Heart left ventricle (tissue), 16 donors: ENCODE data around the gene C2orf76. TPM values are rescaled to one million over a fixed set of nuclear protein-coding genes. Genes with fewer than 3 reads are reported as not detected.

Experiments
- ATAC-seq, 4 donors: fragments of 200-7000 bp; cut with Tn5 transposase; one replicate each; pipeline ENCODE4 v1.9.1; 2020 to 2022; ENCODE audit warnings: moderate library complexity in 4 of 4, mild to moderate bottlenecking in 3 of 4, moderate number of reproducible peaks in 1 of 4
- DNase-seq, 5 donors: peaks; one replicate each; pipeline ENCODE4 v3.0.0-alpha.2; 2020
- H3K27ac ChIP-seq, 12 donors: fragments of 200-600 bp; sonication (generic) in 4 of 12; one replicate each; pipeline versions ENCODE4 v1.5.0 to v1.8.0; 2016 to 2022; ENCODE audit warnings: mild to moderate bottlenecking in 2 of 12
- H3K27me3 ChIP-seq, 9 donors: fragments of 200-600 bp; sonication (generic) in 2 of 9; one replicate each; pipeline versions ENCODE4 v1.5.1 to v1.8.0; 2016 to 2022; ENCODE audit warnings: mild to moderate bottlenecking in 3 of 9
- H3K36me3 ChIP-seq, 9 donors: fragments of 200-600 bp; sonication (generic) in 2 of 9; one replicate each; pipeline versions ENCODE4 v1.5.0 to v1.8.0; 2018 to 2022; ENCODE audit warnings: mild to moderate bottlenecking in 2 of 9
- H3K4me1 ChIP-seq, 12 donors: fragments of 200-600 bp; sonication (generic) in 4 of 12; one replicate each; pipeline versions ENCODE4 v1.5.0 to v1.8.0; 2016 to 2022; ENCODE audit warnings: mild to moderate bottlenecking in 3 of 12
- H3K4me3 ChIP-seq, 12 donors: fragments of 200-600 bp; sonication (generic) in 4 of 12; one replicate each; pipeline versions ENCODE4 v1.5.0 to v1.8.0; 2017 to 2022; ENCODE audit warnings: mild to moderate bottlenecking in 9 of 12, moderate library complexity in 4 of 12
- H3K9me3 ChIP-seq, 12 donors: fragments of 200-600 bp; sonication (generic) in 4 of 12; one replicate each; pipeline versions ENCODE4 v1.5.0 to v1.8.0; 2016 to 2022; ENCODE audit warnings: mild to moderate bottlenecking in 1 of 12
- POLR2A ChIP-seq, 2 donors: fragments of 450-650 bp; IDR thresholded peaks; one replicate each; pipeline ENCODE4 v1.6.1; 2017; ENCODE audit warnings: antibody characterized with exemption in 2 of 2, mild to moderate bottlenecking in 2 of 2, moderate library complexity in 2 of 2
- WGBS, 4 donors: extraction: QIAGEN DNeasy Blood & Tissue Kit in 2 of 4; methylation state at CpG; one replicate each; pipeline versions ENCODE4 v1.1.5 to v1.1.7; 2013 to 2018; 5-methylcytosine and 5-hydroxymethylcytosine counted together
- intact Hi-C, 10 donors: fragments of 100-400 bp; cut with DNase I; formaldehyde crosslinking; loops; one replicate each; pipeline versions ENCODE4 v1.11.1 to v1.14.2; 2022
- polyA plus RNA-seq, 2 donors: library from polyadenylated mRNA; stranded (reverse); fragments of 200-250 nt; gene quantifications; one replicate each; pipeline ENCODE4 v1.2.3, GENCODE V29; 2013
- total RNA-seq, 9 donors: library from RNA; depleted of rRNA in 2 of 9; stranded (reverse); fragments of >200 nt in 2 of 9; fragmentation: NEBNext Ultra II Directional in 3 of 9; extraction: Animal tissue kit (Norgen Biotek cat#: 25700) in 3 of 9; gene quantifications; one replicate each; pipeline versions ENCODE4 v1.1.0 to v1.2.4, GENCODE V29; 2016 to 2023
- TF ChIP-seq, protein P1 (sequence below), 12 donors: fragments of 200-600 bp; sonication (generic) in 4 of 12; IDR thresholded peaks; one replicate each; pipeline versions ENCODE4 v1.5.0 to v1.8.0; 2018 to 2022; ENCODE audit warnings: antibody characterized with exemption in 12 of 12, mild to moderate bottlenecking in 5 of 12
- donor health status: ischemic (EF 13 %, LVEDD 7.1; RV severe dilation, severe dysfunction).
- donor health status: healthy with polysubstance abuse.
- donor health status: DM: no; HTN: yes; CAD: no.
- donor health status: DM: no; HTN: no; CAD: no.
- donor health status: ischemic (EF 25% LVEDD 6.9; RV normal size, moderate dysfunction).
- donor health status: ischemic (EF 25% LVEDD 5.7; RV mildly dilated, moderate dysfunction).
- donor health status: healthy.
- donor health status: DM: yes; HTN: yes; CAD: no.
- donor health status: ischemic (EF 35%, LVEDD 5.7; RV mildly dilated, moderate dysfunction).
- donor health status: nonischemic (EF 11% LVEDD 7.7; RV severe dilation, severe dysfunction).
- donor health status: DM: yes; HTN: yes; CAD: no.
- donor health status: PGD.
- donor health status: ischemic (EF 29% LVEDD 5.4; RV normal size, mild dysfunction).
- donor health status: nonischemic (EF 23%, LVEDD 6.1; RV moderate dilation, normal function).

Gene C2orf76
- total and polyA plus RNA-seq, 11 donors, result 1.7 to 13.8 (median 9.0) TPM

DNA sequence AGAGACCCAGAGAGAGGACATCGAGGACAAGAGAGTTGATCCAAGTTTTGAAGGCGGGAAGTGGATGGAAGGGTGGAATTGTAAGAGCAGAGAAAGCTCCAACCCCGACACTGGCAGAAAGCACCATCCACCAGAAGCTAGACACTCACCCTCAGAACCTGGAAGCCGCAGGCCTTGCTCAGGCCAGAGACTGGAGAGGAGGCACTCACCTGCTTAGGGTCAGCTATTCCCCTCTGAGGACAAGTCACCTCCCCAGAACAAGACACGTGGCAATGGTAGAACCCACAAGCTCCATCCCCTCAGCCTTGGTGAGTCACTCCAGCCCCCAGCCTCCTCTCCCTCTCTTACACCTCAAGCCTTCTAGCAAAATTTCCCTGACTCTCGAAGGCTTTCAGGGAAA, 78.1 kb downstream of the C2orf76 start:
- WGBS, 4 donors, result 88 to 95% (median 91%) methylated on average over 6 of the region's 6 CpGs
- Histone ChIP-seq H3K4me1 (peaks cover 0 to 18% (median 2%) of the 10 kb centered on the region in 12 donors), H3K4me3 (no peak overlapping the region), H3K9me3 (no peaks in the 10 kb centered on the region), H3K27ac (no peak overlapping the region), H3K36me3 (no peaks in the 10 kb centered on the region), H3K27me3 (no peaks in the 10 kb centered on the region)
- TF ChIP-seq POLR2A (IDR thresholded peaks at IDR 0.05), result no peak
- TF ChIP-seq, protein P1, sequence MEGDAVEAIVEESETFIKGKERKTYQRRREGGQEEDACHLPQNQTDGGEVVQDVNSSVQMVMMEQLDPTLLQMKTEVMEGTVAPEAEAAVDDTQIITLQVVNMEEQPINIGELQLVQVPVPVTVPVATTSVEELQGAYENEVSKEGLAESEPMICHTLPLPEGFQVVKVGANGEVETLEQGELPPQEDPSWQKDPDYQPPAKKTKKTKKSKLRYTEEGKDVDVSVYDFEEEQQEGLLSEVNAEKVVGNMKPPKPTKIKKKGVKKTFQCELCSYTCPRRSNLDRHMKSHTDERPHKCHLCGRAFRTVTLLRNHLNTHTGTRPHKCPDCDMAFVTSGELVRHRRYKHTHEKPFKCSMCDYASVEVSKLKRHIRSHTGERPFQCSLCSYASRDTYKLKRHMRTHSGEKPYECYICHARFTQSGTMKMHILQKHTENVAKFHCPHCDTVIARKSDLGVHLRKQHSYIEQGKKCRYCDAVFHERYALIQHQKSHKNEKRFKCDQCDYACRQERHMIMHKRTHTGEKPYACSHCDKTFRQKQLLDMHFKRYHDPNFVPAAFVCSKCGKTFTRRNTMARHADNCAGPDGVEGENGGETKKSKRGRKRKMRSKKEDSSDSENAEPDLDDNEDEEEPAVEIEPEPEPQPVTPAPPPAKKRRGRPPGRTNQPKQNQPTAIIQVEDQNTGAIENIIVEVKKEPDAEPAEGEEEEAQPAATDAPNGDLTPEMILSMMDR (IDR thresholded peaks at IDR 0.05), result no peak
- ATAC-seq (no peak), DNase-seq (no peak)
- intact Hi-C loops, result loop anchor here in 1 of 10 donors (5.0 kb wide), 1 partner anchor 406 kb away; no protein-coding TSS in a partner anchor

GRCh38 chr2:119286661-119287060, 80.0 kb downstream of the C2orf76 start:
- Histone ChIP-seq H3K4me3 (no peak overlapping the region), H3K27me3 (no peaks in the 10 kb centered on the region), H3K36me3 (no peaks in the 10 kb centered on the region), H3K9me3 (no peaks in the 10 kb centered on the region), H3K27ac (no peak overlapping the region), H3K4me1 (peaks cover 0 to 25% (median 2%) of the 10 kb centered on the region in 12 donors)
- TF ChIP-seq, protein P1 (IDR thresholded peaks at IDR 0.05), result no peak
- TF ChIP-seq POLR2A (IDR thresholded peaks at IDR 0.05), result no peak
- DNase-seq, result no peak
- ATAC-seq, result no peak
- WGBS, 4 donors, result 80 to 91% (median 87%) methylated on average over 7 to 8 of the region's 8 CpGs
- intact Hi-C loops, result loop anchor here in 1 of 10 donors (5.0 kb wide), 1 partner anchor 404 kb away; no protein-coding TSS in a partner anchor

- intact Hi-C loops, result no loop called here
- DNase-seq (peak; percentile 57 to 78 (median 75)), ATAC-seq (peak; percentile 62 to 85 (median 84))
- no peaks in the 10 kb centered on the region for H3K9me3 ChIP-seq
- 56 to 65% (median 60%) methylated on average over 10 of the region's 10 CpGs for WGBS, 4 donors
- H3K36me3 ChIP-seq, result no peaks in the 10 kb centered on the region
- TF ChIP-seq, protein P1 (IDR thresholded peaks at IDR 0.05), result no peak
- no peak for TF ChIP-seq POLR2A (IDR thresholded peaks at IDR 0.05)
- H3K27me3 ChIP-seq, result no peaks in the 10 kb centered on the region
- peak overlapping the region in 8 of 12 donors; percentile 6 to 80 (median 32) for H3K27ac ChIP-seq
- peaks cover 0 to 24% (median 2%) of the 10 kb centered on the region in 12 donors for H3K4me1 ChIP-seq
- H3K4me3 ChIP-seq, result no peak overlapping the region
These were observed 82.7 kb downstream of the C2orf76 start for GRCh38 chr2:119283873-119284331.

DNA sequence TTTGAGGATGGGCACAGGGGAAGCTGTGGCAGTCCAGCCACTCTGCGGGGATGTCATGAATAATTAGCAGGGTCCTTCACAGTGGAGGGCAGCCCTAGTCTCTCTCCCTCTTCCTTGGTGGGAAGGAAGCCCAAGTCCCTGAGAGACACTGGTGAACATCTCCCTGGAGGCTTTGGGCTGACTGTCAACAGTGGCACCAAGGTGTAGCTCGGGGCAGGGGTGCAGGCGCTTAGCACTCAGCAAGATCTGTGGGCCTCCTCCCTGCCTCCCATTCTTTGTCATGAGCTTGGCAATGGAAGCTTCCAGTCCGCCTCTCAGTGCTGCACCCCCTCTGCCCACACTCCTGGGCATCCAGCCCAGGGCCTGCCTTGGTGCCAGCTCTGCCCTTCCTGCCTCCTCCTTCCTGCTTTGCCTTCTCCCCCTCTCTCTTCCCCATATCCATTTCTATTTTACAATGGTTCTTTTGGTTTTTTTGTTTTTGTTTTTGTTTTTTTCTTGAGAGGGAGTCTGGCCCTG, 83.6 kb downstream of the C2orf76 start:
- 59 to 74% (median 69%) methylated on average over 4 of the region's 4 CpGs for WGBS, 4 donors
- TF ChIP-seq, protein P1 (IDR thresholded peaks at IDR 0.05), result no peak
- TF ChIP-seq POLR2A (IDR thresholded peaks at IDR 0.05), result no peak
- ATAC-seq (peak; percentile 78 to 89 (median 88)), DNase-seq (peak in 4 of 5 donors; percentile 62 to 73 (median 62))
- Histone ChIP-seq H3K27ac (peak overlapping the region in 7 of 12 donors; percentile 4 to 80 (median 24)), H3K36me3 (no peaks in the 10 kb centered on the region), H3K9me3 (no peaks in the 10 kb centered on the region), H3K4me1 (peaks cover 0 to 24% (median 0%) of the 10 kb centered on the region in 12 donors), H3K27me3 (no peaks in the 10 kb centered on the region), H3K4me3 (no peak overlapping the region)
- intact Hi-C loops, result no loop called here
